Measurements from ENCODE around the gene DLGAP4.

DLGAP4 gene

GRCh38 chr20:36441027-36441414 is 134.9 kb downstream of the DLGAP4 start:
- no peak for TF ChIP-seq CTCF (IDR thresholded peaks at IDR 0.05; ENCODE audit: control insufficient read depth, insufficient read depth, low read depth, low read length, missing control alignments)
- DNase-seq (ENCODE audit: low read depth), result no peak
- H3K4me3 ChIP-seq (ENCODE audit: control insufficient read depth, low read depth, low read length), result no peak overlapping the region

GRCh38 chr20:36441416-36441815 is 135.3 kb downstream of the DLGAP4 start:
- TF ChIP-seq CTCF (IDR thresholded peaks at IDR 0.05; ENCODE audit: control insufficient read depth, insufficient read depth, low read depth, low read length, missing control alignments), result no peak
- no peak overlapping the region for H3K4me3 ChIP-seq (ENCODE audit: control insufficient read depth, low read depth, low read length)
- no peak for DNase-seq (ENCODE audit: low read depth)

GRCh38 chr20:36445847-36446246 is 139.7 kb downstream of the DLGAP4 start:
- no peak for TF ChIP-seq CTCF (IDR thresholded peaks at IDR 0.05; ENCODE audit: control insufficient read depth, insufficient read depth, low read depth, low read length, missing control alignments)
- no peak overlapping the region for H3K4me3 ChIP-seq (ENCODE audit: control insufficient read depth, low read depth, low read length)
- no peak for DNase-seq (ENCODE audit: low read depth)

- H3K4me3 ChIP-seq (ENCODE audit: control insufficient read depth, low read depth, low read length), result no peak overlapping the region
- no peak for TF ChIP-seq CTCF (IDR thresholded peaks at IDR 0.05; ENCODE audit: control insufficient read depth, insufficient read depth, low read depth, low read length, missing control alignments)
- no peak for DNase-seq (ENCODE audit: low read depth)
These were observed 140.4 kb downstream of the DLGAP4 start for GRCh38 chr20:36446557-36446956.

GRCh38 chr20:36447101-36447500 is 141.0 kb downstream of the DLGAP4 start:
- TF ChIP-seq CTCF (IDR thresholded peaks at IDR 0.05; ENCODE audit: control insufficient read depth, insufficient read depth, low read depth, low read length, missing control alignments), result no peak
- no peak overlapping the region for H3K4me3 ChIP-seq (ENCODE audit: control insufficient read depth, low read depth, low read length)

GRCh38 chr20:36449663-36450062 is 143.5 kb downstream of the DLGAP4 start:
- H3K4me3 ChIP-seq (ENCODE audit: control insufficient read depth, low read depth, low read length), result no peak overlapping the region
- TF ChIP-seq CTCF (IDR thresholded peaks at IDR 0.05; ENCODE audit: control insufficient read depth, insufficient read depth, low read depth, low read length, missing control alignments), result no peak

More at GRCh38 chr20:36447101-36447500, 141.0 kb downstream of the DLGAP4 start:
- no peak for DNase-seq (ENCODE audit: low read depth)

GRCh38 chr20:36454332-36454697 is 148.2 kb downstream of the DLGAP4 start:
- no peak for TF ChIP-seq CTCF (IDR thresholded peaks at IDR 0.05; ENCODE audit: control insufficient read depth, insufficient read depth, low read depth, low read length, missing control alignments)
- no peak for DNase-seq (ENCODE audit: low read depth)
- no peak overlapping the region for H3K4me3 ChIP-seq (ENCODE audit: control insufficient read depth, low read depth, low read length)

More at GRCh38 chr20:36449663-36450062, 143.5 kb downstream of the DLGAP4 start:
- DNase-seq (ENCODE audit: low read depth), result no peak

Data from AG09309 (cell line).